Keratinocyte (primary cell): ENCODE measurements around the gene CX3CR1.

Source experiments
- EZH2 ChIP-seq: IDR thresholded peaks from one replicate; pipeline ENCODE4 v1.6.1; 2012; ENCODE audit warnings: inconsistent platforms, mild to moderate bottlenecking, low read length, moderate library complexity
- TF ChIP-seq, protein P1 (sequence below), 3 experiments: IDR thresholded peaks in 1 of 3; conservative IDR thresholded peaks in 1 of 3; optimal IDR thresholded peaks in 1 of 3; 2 replicates in 2 of 3; 3 replicates in 1 of 3; pipeline versions ENCODE3 to v1.5.1; 2011; ENCODE audit warnings: low read length in 3 of 3, mild to moderate bottlenecking in 3 of 3, moderate library complexity in 2 of 3, control low read depth in 1 of 3, inconsistent platforms in 1 of 3; ENCODE audit not compliant: insufficient read depth in 2 of 3; ENCODE audit errors: extremely low read depth in 1 of 3

DNA sequence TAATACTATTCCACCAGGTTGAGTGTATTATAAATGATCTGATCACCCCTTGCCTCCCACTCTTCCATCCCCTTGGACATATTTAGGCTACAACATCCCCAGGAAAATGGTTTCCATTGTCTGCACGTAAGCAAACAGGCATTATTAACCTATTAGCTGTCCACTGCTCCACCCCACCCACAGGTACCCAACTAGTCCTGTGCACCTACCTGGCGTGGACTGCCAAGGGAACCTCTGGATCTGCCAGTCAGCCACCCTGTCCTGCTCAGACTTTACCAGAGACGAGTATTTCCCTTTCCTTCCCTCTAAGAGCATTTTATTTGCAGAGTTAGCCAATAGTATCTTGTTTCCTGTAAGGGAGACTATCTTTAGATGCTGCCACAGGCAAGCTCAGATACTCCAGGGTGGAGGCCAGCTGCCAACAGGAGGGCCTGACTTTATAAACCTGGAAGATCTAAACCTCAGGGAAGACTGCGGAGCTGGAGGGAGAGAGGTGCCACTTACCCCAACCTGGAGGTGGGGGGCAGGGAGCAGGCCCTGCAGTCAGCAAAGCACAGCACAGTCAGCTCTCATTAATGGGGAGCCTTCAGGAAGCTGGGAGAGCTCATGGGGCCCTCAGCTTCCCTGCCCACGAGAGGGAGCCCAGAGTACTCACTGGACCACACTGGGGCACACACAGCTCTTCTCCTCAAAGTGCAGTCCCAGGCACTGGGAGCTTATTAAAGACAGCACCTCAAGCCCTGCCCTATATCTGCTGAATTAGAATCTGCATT is at the start of gene CX3CR1:
- TF ChIP-seq, protein P1, sequence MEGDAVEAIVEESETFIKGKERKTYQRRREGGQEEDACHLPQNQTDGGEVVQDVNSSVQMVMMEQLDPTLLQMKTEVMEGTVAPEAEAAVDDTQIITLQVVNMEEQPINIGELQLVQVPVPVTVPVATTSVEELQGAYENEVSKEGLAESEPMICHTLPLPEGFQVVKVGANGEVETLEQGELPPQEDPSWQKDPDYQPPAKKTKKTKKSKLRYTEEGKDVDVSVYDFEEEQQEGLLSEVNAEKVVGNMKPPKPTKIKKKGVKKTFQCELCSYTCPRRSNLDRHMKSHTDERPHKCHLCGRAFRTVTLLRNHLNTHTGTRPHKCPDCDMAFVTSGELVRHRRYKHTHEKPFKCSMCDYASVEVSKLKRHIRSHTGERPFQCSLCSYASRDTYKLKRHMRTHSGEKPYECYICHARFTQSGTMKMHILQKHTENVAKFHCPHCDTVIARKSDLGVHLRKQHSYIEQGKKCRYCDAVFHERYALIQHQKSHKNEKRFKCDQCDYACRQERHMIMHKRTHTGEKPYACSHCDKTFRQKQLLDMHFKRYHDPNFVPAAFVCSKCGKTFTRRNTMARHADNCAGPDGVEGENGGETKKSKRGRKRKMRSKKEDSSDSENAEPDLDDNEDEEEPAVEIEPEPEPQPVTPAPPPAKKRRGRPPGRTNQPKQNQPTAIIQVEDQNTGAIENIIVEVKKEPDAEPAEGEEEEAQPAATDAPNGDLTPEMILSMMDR (optimal IDR thresholded peaks at IDR 0.05 in 1 of 3, IDR thresholded peaks at IDR 0.05 in 1 of 3, conservative IDR thresholded peaks at IDR 0.05 in 1 of 3; ENCODE audit: extremely low read depth in 1 of 3, insufficient read depth in 2 of 3, low read length in 3 of 3), result no peak
- no peak for TF ChIP-seq EZH2
